HepG2 (cell line): ENCODE data around the gene FAM78A. TPM values are rescaled to one million over a fixed set of nuclear protein-coding genes. Genes with fewer than 3 reads are reported as not detected.

Source experiments
- CREB1 ChIP-seq, 2 experiments: fragments of 450-650 bp in 1 of 2; IDR thresholded peaks; 2 replicates each; pipeline ENCODE4 v1.6.1; 2016 to 2017; ENCODE audit warnings: control low read depth in 1 of 2, mild to moderate bottlenecking in 1 of 2, missing compliant biosample characterization in 1 of 2, missing genetic modification characterization in 1 of 2
- DNMT3B ChIP-seq: conservative IDR thresholded peaks from 2 replicates; pipeline ENCODE4 v1.6.1; 2016; ENCODE audit warnings: missing biosample characterization, control low read depth
- E2F2 ChIP-seq: sonication (generic); formaldehyde crosslinking; IDR thresholded peaks from 2 replicates; pipeline ENCODE4 v1.4.0; 2020; ENCODE audit warnings: missing genetic modification reagents, borderline replicate concordance
- GZF1 ChIP-seq: sonication (generic); formaldehyde crosslinking; IDR thresholded peaks from 2 replicates; pipeline ENCODE4 v1.5.1; 2020; ENCODE audit warnings: mild to moderate bottlenecking, missing genetic modification reagents
- HNRNPLL ChIP-seq: fragments of 200-400 bp; formaldehyde crosslinking; IDR thresholded peaks from 2 replicates; pipeline ENCODE4 v1.6.1; 2017; ENCODE audit warnings: mild to moderate bottlenecking, low read depth, low read length; ENCODE audit not compliant: poor library complexity, severe bottlenecking
- IRX3 ChIP-seq: sonication (generic); formaldehyde crosslinking; IDR thresholded peaks from 2 replicates; pipeline ENCODE4 v1.8.1; 2023; ENCODE audit warnings: mild to moderate bottlenecking, low read depth, missing genetic modification reagents, borderline replicate concordance
- JARID2 ChIP-seq: sonication (generic); formaldehyde crosslinking; IDR thresholded peaks from 2 replicates; pipeline ENCODE4 v1.8.1; 2023; ENCODE audit warnings: missing genetic modification reagents, inconsistent platforms; ENCODE audit not compliant: insufficient replicate concordance
- KDM3A ChIP-seq: IDR thresholded peaks from 2 replicates; pipeline ENCODE4 v1.6.1; 2018; ENCODE audit warnings: low read depth, missing compliant biosample characterization
- KLF12 ChIP-seq: sonication (generic); formaldehyde crosslinking; IDR thresholded peaks from 2 replicates; pipeline ENCODE4 v1.4.0; 2020; ENCODE audit warnings: missing genetic modification reagents, borderline replicate concordance
- NFAT5 ChIP-seq: sonication (generic); formaldehyde crosslinking; IDR thresholded peaks from 2 replicates; pipeline ENCODE4 v1.4.0; 2020; ENCODE audit warnings: missing genetic modification reagents
- NR2F2 ChIP-seq: IDR thresholded peaks from 2 replicates; pipeline ENCODE4 v1.6.1; 2012; ENCODE audit warnings: low read depth, inconsistent platforms, borderline replicate concordance
- PHF21A ChIP-seq: sonication (generic); formaldehyde crosslinking; IDR thresholded peaks from 2 replicates; pipeline ENCODE4 v1.5.0; 2020; ENCODE audit warnings: mild to moderate bottlenecking, missing genetic modification reagents
- PPARG ChIP-seq: conservative IDR thresholded peaks from 2 replicates; pipeline ENCODE4 v1.6.1; 2016; ENCODE audit warnings: missing biosample characterization, missing genetic modification reagents
- RFX3 ChIP-seq: IDR thresholded peaks from 2 replicates; pipeline ENCODE4 v1.6.1; 2016; ENCODE audit warnings: missing biosample characterization, missing genetic modification reagents
- U2AF1 ChIP-seq: fragments of 200-400 bp; formaldehyde crosslinking; optimal IDR thresholded peaks from 2 replicates; pipeline ENCODE3; 2017; ENCODE audit warnings: mild to moderate bottlenecking, low read depth, low read length
- ZFP36 ChIP-seq: fragments of 150-350 bp; IDR thresholded peaks from 2 replicates; pipeline ENCODE4 v1.6.1; 2018; ENCODE audit warnings: borderline replicate concordance, low read length, low read depth; ENCODE audit not compliant: partially characterized antibody
- ZNF143 ChIP-seq: sonication (generic); formaldehyde crosslinking; IDR thresholded peaks from 2 replicates; pipeline ENCODE4 v1.4.0; 2020; ENCODE audit warnings: missing genetic modification reagents
- ZNF414 ChIP-seq: sonication (generic); formaldehyde crosslinking; IDR thresholded peaks from 2 replicates; pipeline ENCODE4 v1.5.0; 2020; ENCODE audit warnings: missing genetic modification reagents
- ZNF430 ChIP-seq: sonication (generic); formaldehyde crosslinking; IDR thresholded peaks from 2 replicates; pipeline ENCODE4 v1.9.0; 2021; ENCODE audit warnings: mild to moderate bottlenecking, missing genetic modification reagents
- ZNF704 ChIP-seq: sonication (generic); formaldehyde crosslinking; IDR thresholded peaks from 2 replicates; pipeline ENCODE4 v1.8.1; 2023; ENCODE audit warnings: mild to moderate bottlenecking, inconsistent platforms, moderate library complexity, missing genetic modification reagents, borderline replicate concordance
- ZNF839 ChIP-seq: sonication (generic); formaldehyde crosslinking; IDR thresholded peaks from 2 replicates; pipeline ENCODE4 v1.4.0; 2020; ENCODE audit warnings: missing genetic modification reagents, mild to moderate bottlenecking, borderline replicate concordance
- ZNF878 ChIP-seq: sonication (generic); formaldehyde crosslinking; IDR thresholded peaks from 2 replicates; pipeline ENCODE4 v1.8.1; 2023; ENCODE audit warnings: mild to moderate bottlenecking, missing genetic modification reagents, moderate library complexity
- polyA plus RNA-seq, 8 experiments: library from polyadenylated mRNA; depleted of rRNA in 3 of 8; stranded (reverse) in 7 of 8; unstranded in 1 of 8; fragments of >200 nt; fragmentation: Illumina TruSeq in 4 of 8; extraction: Trizol in 4 of 8; gene quantifications; 2 replicates each; pipeline versions ENCODE4 v1.2.1 to v1.2.3, GENCODE V29; 2011 to 2016; ENCODE audit warnings: low read depth in 4 of 8, missing spikeins in 1 of 8, mixed read lengths in 1 of 8; ENCODE audit not compliant: insufficient read depth in 1 of 8
- total RNA-seq, 5 experiments: library from RNA; depleted of rRNA; stranded (reverse); fragments of >200 nt; fragmentation: Illumina TruSeq; extraction: Trizol; gene quantifications; 2 replicates each; pipeline ENCODE4 v1.2.3, GENCODE V29; 2016; ENCODE audit warnings: low read depth in 1 of 5

FAM78A gene
- total and polyA plus RNA-seq, 2 of the 13 experiments (the other 11 are each of a cell fraction or from before 2014, with no cell fraction given), result 0.18 to 0.62 TPM

- no peak for TF ChIP-seq ZNF704 (CRISPR knock-in tag)
- no peak for TF ChIP-seq GZF1 (CRISPR knock-in tag)
- TF ChIP-seq E2F2, result no peak
- TF ChIP-seq NR2F2, result no peak
- TF ChIP-seq NFAT5 (CRISPR knock-in tag), result no peak
- peak; percentile 92 for TF ChIP-seq ZNF143 (CRISPR knock-in tag)
- no peak for TF ChIP-seq ZNF878 (CRISPR knock-in tag)
- TF ChIP-seq RFX3 (CRISPR knock-in tag), result no peak
- TF ChIP-seq CREB1 (IDR thresholded peaks at IDR 0.05), result peak; percentile 73
- TF ChIP-seq CREB1 (CRISPR knock-in tag; IDR thresholded peaks at IDR 0.05), result no peak
- TF ChIP-seq KDM3A, result no peak; the same call in 1 of the 2 replicates
- no peak for TF ChIP-seq DNMT3B
- no peak for TF ChIP-seq ZNF414 (CRISPR knock-in tag)
- TF ChIP-seq IRX3 (CRISPR knock-in tag), result no peak
- TF ChIP-seq KLF12 (CRISPR knock-in tag), result no peak
- no peak for TF ChIP-seq ZFP36
- TF ChIP-seq ZNF430 (CRISPR knock-in tag), result no peak
- no peak for TF ChIP-seq HNRNPLL
- TF ChIP-seq U2AF1, result no peak
- no peak for TF ChIP-seq JARID2 (CRISPR knock-in tag)
- no peak for TF ChIP-seq PHF21A (CRISPR knock-in tag)
- TF ChIP-seq PPARG (CRISPR knock-in tag), result no peak
- TF ChIP-seq ZNF839, result no peak
Observed at GRCh38 chr9:131289301-131290035, 13.2 kb upstream of the FAM78A start, which contains the start of gene PLPP7 (continued).
